Liver (tissue), 9 donors: ENCODE data around the gene CSRP1. TPM values are rescaled to one million over a fixed set of nuclear protein-coding genes. Genes with fewer than 3 reads are reported as not detected.
A peak's percentile ranks its signal among the peaks of the same experiment; 100 is the strongest.

Experiments
- DNase-seq: peaks from one replicate; pipeline ENCODE4 v3.0.0-alpha.2; 2017; ENCODE audit warnings: low spot score
- H3K27ac ChIP-seq, 2 donors: one replicate each; pipeline ENCODE4 v1.7.0; 2013; ENCODE audit warnings: inconsistent platforms in 2 of 2, low read length in 2 of 2, control low read depth in 1 of 2, low read depth in 1 of 2, mild to moderate bottlenecking in 1 of 2
- H3K27me3 ChIP-seq, 4 donors: one replicate each; pipeline versions ENCODE4 v1.6.1 to v1.7.0; 2013; ENCODE audit warnings: low read length in 3 of 4, inconsistent platforms in 1 of 4, mild to moderate bottlenecking in 1 of 4, moderate library complexity in 1 of 4; ENCODE audit not compliant: control insufficient read depth in 4 of 4, insufficient read depth in 4 of 4
- H3K36me3 ChIP-seq, 4 donors: one replicate each; pipeline versions ENCODE4 v1.6.1 to v1.7.0; 2013; ENCODE audit warnings: low read length in 3 of 4, mild to moderate bottlenecking in 3 of 4, low read depth in 1 of 4, moderate library complexity in 1 of 4; ENCODE audit not compliant: control insufficient read depth in 4 of 4, insufficient read depth in 3 of 4
- H3K4me1 ChIP-seq, 4 donors: one replicate each; pipeline versions ENCODE4 v1.6.1 to v1.7.0; 2013; ENCODE audit warnings: low read length in 3 of 4, mild to moderate bottlenecking in 3 of 4, moderate library complexity in 1 of 4; ENCODE audit not compliant: control insufficient read depth in 4 of 4, insufficient read depth in 4 of 4
- H3K4me3 ChIP-seq, 3 donors: one replicate each; pipeline versions ENCODE4 v1.6.1 to v1.7.0; 2013; ENCODE audit warnings: low read length in 3 of 3, control low read depth in 1 of 3, low read depth in 1 of 3, mild to moderate bottlenecking in 1 of 3
- H3K9ac ChIP-seq, 2 donors: one replicate each; pipeline ENCODE4 v1.7.0; 2013; ENCODE audit warnings: low read length in 2 of 2, mild to moderate bottlenecking in 2 of 2, moderate library complexity in 2 of 2, control low read depth in 1 of 2, low read depth in 1 of 2
- H3K9me3 ChIP-seq, 4 donors: one replicate each; pipeline versions ENCODE4 v1.6.1 to v1.7.0; 2013; ENCODE audit warnings: low read length in 3 of 4; ENCODE audit not compliant: control insufficient read depth in 4 of 4
- EGR1 ChIP-seq, 2 donors: IDR thresholded peaks; 2 replicates each; pipeline ENCODE4 v1.6.1; 2016 to 2018; ENCODE audit warnings: antibody characterized with exemption in 2 of 2, low read depth in 2 of 2
- FOXA1 ChIP-seq: IDR thresholded peaks from 2 replicates; pipeline ENCODE4 v1.6.1; 2016; ENCODE audit warnings: antibody characterized with exemption
- FOXA2 ChIP-seq: IDR thresholded peaks from 2 replicates; pipeline ENCODE4 v1.6.1; 2016; ENCODE audit warnings: antibody characterized with exemption
- GABPA ChIP-seq, 2 donors: IDR thresholded peaks in 1 of 2; conservative IDR thresholded peaks in 1 of 2; 2 replicates each; pipeline ENCODE4 v1.6.1; 2016; ENCODE audit warnings: antibody characterized with exemption in 2 of 2, mild to moderate bottlenecking in 1 of 2, moderate library complexity in 1 of 2
- HNF4A ChIP-seq, 2 donors: conservative IDR thresholded peaks; 2 replicates each; pipeline ENCODE4 v1.6.1; 2016; ENCODE audit warnings: antibody characterized with exemption in 2 of 2, mild to moderate bottlenecking in 2 of 2
- HNF4G ChIP-seq: IDR thresholded peaks from 2 replicates; pipeline ENCODE4 v1.6.1; 2016; ENCODE audit warnings: antibody characterized with exemption
- JUND ChIP-seq, 2 donors: IDR thresholded peaks; 2 replicates each; pipeline ENCODE4 v1.6.1; 2016; ENCODE audit warnings: antibody characterized with exemption in 2 of 2
- NR2F2 ChIP-seq: IDR thresholded peaks from 2 replicates; pipeline ENCODE4 v1.6.1; 2016; ENCODE audit warnings: antibody characterized with exemption
- RAD21 ChIP-seq, 2 donors: IDR thresholded peaks; 2 replicates each; pipeline ENCODE4 v1.6.1; 2016; ENCODE audit warnings: antibody characterized with exemption in 2 of 2, mild to moderate bottlenecking in 2 of 2
- RXRA ChIP-seq, 2 donors: IDR thresholded peaks; 2 replicates each; pipeline ENCODE4 v1.6.1; 2017 to 2018; ENCODE audit warnings: antibody characterized with exemption in 2 of 2, mild to moderate bottlenecking in 1 of 2
- SP1 ChIP-seq: IDR thresholded peaks from 2 replicates; pipeline ENCODE4 v1.6.1; 2018; ENCODE audit warnings: antibody characterized with exemption, mild to moderate bottlenecking
- TAF1 ChIP-seq: conservative IDR thresholded peaks from 2 replicates; pipeline ENCODE4 v1.6.1; 2016; ENCODE audit warnings: antibody characterized with exemption, mild to moderate bottlenecking
- YY1 ChIP-seq: IDR thresholded peaks from 2 replicates; pipeline ENCODE4 v1.6.1; 2016; ENCODE audit warnings: antibody characterized with exemption, mild to moderate bottlenecking
- WGBS: extraction: QIAGEN DNeasy Blood & Tissue Kit; methylation state at CpG from one replicate; pipeline ENCODE4 v1.1.7; 2013; 5-methylcytosine and 5-hydroxymethylcytosine counted together
- polyA plus RNA-seq, 2 donors: library from polyadenylated mRNA; stranded (reverse) in 1 of 2; unstranded in 1 of 2; fragments of 200-250 nt in 1 of 2; fragments of >200 nt in 1 of 2; fragmentation: Nextera tagmentation in 1 of 2; extraction: Ambion mirVana in 1 of 2; gene quantifications; one replicate each; pipeline versions ENCODE4 v1.2.1 to v1.2.3, GENCODE V29; 2013 to 2015
- total RNA-seq, 2 donors: library from RNA; depleted of rRNA; stranded (reverse); fragments of >200 nt; gene quantifications; one replicate each; pipeline ENCODE4 v1.2.3, GENCODE V29; 2014
- TF ChIP-seq, protein P1 (sequence below): IDR thresholded peaks from 2 replicates; pipeline ENCODE4 v1.6.1; 2016; ENCODE audit warnings: antibody characterized with exemption
- TF ChIP-seq, protein P2 (sequence below): IDR thresholded peaks from 2 replicates; pipeline ENCODE4 v1.6.1; 2016; ENCODE audit warnings: antibody characterized with exemption
- TF ChIP-seq, protein P3 (sequence below): fragments of 150-350 bp; IDR thresholded peaks from 2 replicates; pipeline ENCODE4 v1.5.1; 2017; ENCODE audit warnings: improper control_type of control experiment, low read depth, low read length; ENCODE audit not compliant: missing input control
- TF ChIP-seq, protein P4 (sequence below): IDR thresholded peaks from 2 replicates; pipeline ENCODE4 v1.6.1; 2016; ENCODE audit warnings: antibody characterized with exemption, mild to moderate bottlenecking
- donor health status: healthy.
- donor health status: healthy.
- donor health status: healthy.
- donor health status: healthy.
- donor health status: healthy.

The CSRP1 gene
- total and polyA plus RNA-seq, 4 donors, result 42.7 to 96.9 (median 68.3) TPM

DNA sequence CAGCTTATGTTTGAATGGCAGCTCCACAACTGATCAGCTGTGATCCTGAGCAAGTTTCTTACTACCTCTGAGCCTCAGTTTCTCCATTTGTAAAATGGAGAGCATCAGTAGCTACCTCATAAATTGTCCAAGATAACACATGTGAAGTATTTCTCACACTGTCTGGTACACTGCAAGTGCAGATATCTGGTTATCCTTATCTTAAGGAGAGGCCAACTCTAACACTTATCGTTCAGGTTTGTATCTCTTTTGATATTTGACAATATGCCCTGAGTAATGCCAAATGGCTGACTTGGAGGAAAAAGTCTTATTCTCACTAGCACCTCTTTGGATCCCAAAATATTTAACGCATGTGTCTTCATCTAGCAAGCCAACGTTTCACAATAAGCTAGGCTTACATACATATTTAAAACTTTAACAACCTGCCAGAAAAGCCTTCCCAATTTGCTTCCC lies 2.7 kb downstream of the CSRP1 start:
- H3K27ac ChIP-seq, result peak overlapping the region; percentile 80 to 93
- 32% methylated on average over 3 of the region's 3 CpGs for WGBS

DNA sequence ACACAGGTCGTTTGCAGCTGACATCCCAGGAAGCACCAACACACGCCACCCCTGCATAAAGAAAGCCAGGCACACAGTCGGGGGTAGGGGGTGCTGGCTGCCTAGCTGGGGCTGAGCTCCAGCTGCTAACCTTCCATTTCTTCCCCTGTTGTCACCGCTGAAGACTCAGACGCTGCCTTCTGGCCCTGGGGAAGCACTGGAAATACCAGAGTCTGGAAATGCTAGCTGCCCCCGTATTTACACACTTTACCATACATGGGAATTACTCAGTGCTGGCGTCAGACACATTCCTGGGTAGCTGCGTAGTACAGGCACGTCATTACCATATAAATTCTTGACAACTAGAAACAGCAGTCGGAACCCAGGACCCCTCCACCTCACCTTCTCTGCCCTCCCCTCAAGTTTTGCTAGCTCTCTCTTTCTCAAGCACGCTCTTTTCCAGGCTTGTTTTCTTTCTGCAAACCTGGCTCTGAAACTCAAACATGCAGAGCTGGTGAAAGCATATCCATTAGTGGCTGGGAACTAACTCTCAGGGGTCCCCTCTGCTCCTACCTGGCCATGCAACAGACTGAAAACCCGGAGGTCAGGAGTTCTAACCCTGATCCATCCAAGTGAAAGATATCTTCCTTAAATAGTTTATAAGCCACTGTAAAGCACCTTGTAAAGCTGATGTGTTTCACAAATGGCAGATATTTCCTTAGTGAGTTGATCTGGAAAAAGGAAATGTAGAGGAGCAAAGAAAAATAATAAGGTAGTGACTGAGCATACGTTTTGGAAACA lies 3.3 kb downstream of the CSRP1 start:
- peak overlapping the region in 1 of 2 donors; percentile 42 for H3K9ac ChIP-seq
- H3K27ac ChIP-seq, result peak overlapping the region; percentile 80 to 93
- H3K27me3 ChIP-seq, result no peaks in the 10 kb centered on the region
- no peak overlapping the region for H3K4me3 ChIP-seq
- 39% methylated on average over 13 of the region's 13 CpGs for WGBS
- no peaks in the 10 kb centered on the region for H3K9me3 ChIP-seq
- DNase-seq, result no peak
- H3K4me1 ChIP-seq, result peaks cover 35 to 90% (median 82%) of the 10 kb centered on the region in 4 donors
- no peaks in the 10 kb centered on the region for H3K36me3 ChIP-seq
- TF ChIP-seq, protein P1, sequence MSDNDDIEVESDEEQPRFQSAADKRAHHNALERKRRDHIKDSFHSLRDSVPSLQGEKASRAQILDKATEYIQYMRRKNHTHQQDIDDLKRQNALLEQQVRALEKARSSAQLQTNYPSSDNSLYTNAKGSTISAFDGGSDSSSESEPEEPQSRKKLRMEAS, result no peak
- TF ChIP-seq EGR1 (IDR thresholded peaks at IDR 0.05; ENCODE audit: low read depth in 2 of 2) (no peak), GABPA (IDR thresholded peaks at IDR 0.05 in 1 of 2, conservative IDR thresholded peaks at IDR 0.05 in 1 of 2) (no peak), TAF1 (no peak), HNF4G (no peak), JUND (IDR thresholded peaks at IDR 0.05) (no peak), SP1 (no peak), RAD21 (IDR thresholded peaks at IDR 0.05) (no peak)
- TF ChIP-seq, protein P2, sequence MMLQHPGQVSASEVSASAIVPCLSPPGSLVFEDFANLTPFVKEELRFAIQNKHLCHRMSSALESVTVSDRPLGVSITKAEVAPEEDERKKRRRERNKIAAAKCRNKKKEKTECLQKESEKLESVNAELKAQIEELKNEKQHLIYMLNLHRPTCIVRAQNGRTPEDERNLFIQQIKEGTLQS, result no peak
- TF ChIP-seq, protein P3, sequence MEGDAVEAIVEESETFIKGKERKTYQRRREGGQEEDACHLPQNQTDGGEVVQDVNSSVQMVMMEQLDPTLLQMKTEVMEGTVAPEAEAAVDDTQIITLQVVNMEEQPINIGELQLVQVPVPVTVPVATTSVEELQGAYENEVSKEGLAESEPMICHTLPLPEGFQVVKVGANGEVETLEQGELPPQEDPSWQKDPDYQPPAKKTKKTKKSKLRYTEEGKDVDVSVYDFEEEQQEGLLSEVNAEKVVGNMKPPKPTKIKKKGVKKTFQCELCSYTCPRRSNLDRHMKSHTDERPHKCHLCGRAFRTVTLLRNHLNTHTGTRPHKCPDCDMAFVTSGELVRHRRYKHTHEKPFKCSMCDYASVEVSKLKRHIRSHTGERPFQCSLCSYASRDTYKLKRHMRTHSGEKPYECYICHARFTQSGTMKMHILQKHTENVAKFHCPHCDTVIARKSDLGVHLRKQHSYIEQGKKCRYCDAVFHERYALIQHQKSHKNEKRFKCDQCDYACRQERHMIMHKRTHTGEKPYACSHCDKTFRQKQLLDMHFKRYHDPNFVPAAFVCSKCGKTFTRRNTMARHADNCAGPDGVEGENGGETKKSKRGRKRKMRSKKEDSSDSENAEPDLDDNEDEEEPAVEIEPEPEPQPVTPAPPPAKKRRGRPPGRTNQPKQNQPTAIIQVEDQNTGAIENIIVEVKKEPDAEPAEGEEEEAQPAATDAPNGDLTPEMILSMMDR, result no peak

More for the DNA sequence above, 2.7 kb downstream of the CSRP1 start:
- Histone ChIP-seq H3K27me3 (no peaks in the 10 kb centered on the region), H3K4me1 (peaks cover 35 to 84% (median 75%) of the 10 kb centered on the region in 4 donors), H3K9me3 (no peaks in the 10 kb centered on the region), H3K4me3 (no peak overlapping the region), H3K9ac (peak overlapping the region in 1 of 2 donors; percentile 5), H3K36me3 (no peaks in the 10 kb centered on the region)
- no peak for DNase-seq
- TF ChIP-seq EGR1 (IDR thresholded peaks at IDR 0.05; ENCODE audit: low read depth in 2 of 2) (no peak), NR2F2 (no peak), FOXA1 (no peak), RXRA (IDR thresholded peaks at IDR 0.05) (no peak), GABPA (IDR thresholded peaks at IDR 0.05 in 1 of 2, conservative IDR thresholded peaks at IDR 0.05 in 1 of 2) (no peak), TAF1 (no peak), FOXA2 (no peak), RAD21 (IDR thresholded peaks at IDR 0.05) (no peak), JUND (IDR thresholded peaks at IDR 0.05) (no peak), HNF4A (conservative IDR thresholded peaks at IDR 0.05) (no peak), HNF4G (no peak), YY1 (no peak)
- TF ChIP-seq, protein P3, result no peak
- TF ChIP-seq, protein P4, sequence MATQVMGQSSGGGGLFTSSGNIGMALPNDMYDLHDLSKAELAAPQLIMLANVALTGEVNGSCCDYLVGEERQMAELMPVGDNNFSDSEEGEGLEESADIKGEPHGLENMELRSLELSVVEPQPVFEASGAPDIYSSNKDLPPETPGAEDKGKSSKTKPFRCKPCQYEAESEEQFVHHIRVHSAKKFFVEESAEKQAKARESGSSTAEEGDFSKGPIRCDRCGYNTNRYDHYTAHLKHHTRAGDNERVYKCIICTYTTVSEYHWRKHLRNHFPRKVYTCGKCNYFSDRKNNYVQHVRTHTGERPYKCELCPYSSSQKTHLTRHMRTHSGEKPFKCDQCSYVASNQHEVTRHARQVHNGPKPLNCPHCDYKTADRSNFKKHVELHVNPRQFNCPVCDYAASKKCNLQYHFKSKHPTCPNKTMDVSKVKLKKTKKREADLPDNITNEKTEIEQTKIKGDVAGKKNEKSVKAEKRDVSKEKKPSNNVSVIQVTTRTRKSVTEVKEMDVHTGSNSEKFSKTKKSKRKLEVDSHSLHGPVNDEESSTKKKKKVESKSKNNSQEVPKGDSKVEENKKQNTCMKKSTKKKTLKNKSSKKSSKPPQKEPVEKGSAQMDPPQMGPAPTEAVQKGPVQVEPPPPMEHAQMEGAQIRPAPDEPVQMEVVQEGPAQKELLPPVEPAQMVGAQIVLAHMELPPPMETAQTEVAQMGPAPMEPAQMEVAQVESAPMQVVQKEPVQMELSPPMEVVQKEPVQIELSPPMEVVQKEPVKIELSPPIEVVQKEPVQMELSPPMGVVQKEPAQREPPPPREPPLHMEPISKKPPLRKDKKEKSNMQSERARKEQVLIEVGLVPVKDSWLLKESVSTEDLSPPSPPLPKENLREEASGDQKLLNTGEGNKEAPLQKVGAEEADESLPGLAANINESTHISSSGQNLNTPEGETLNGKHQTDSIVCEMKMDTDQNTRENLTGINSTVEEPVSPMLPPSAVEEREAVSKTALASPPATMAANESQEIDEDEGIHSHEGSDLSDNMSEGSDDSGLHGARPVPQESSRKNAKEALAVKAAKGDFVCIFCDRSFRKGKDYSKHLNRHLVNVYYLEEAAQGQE, result no peak
- TF ChIP-seq, protein P2, result no peak
- TF ChIP-seq, protein P1, result no peak
